Left renal cortex interstitium (tissue), 4 donors: ENCODE results near the gene MISP. TPM values are rescaled to one million over a fixed set of nuclear protein-coding genes. Genes with fewer than 3 reads are reported as not detected.

Experiments
- DNase-seq, 4 donors: peaks; one replicate each; pipeline ENCODE4 v3.0.0-alpha.2; 2013; ENCODE audit warnings: low read depth in 4 of 4, low spot score in 2 of 4, missing footprints in 1 of 4
- polyA plus RNA-seq, 4 donors: library from polyadenylated mRNA; unstranded; fragments of 120-200 nt; gene quantifications; one replicate each; pipeline ENCODE4 v1.2.1, GENCODE V29; 2013; ENCODE audit not compliant: insufficient read length in 4 of 4

Gene MISP
- polyA plus RNA-seq, 4 donors: 6.0 to 10.1 (median 9.4) TPM

DNA sequence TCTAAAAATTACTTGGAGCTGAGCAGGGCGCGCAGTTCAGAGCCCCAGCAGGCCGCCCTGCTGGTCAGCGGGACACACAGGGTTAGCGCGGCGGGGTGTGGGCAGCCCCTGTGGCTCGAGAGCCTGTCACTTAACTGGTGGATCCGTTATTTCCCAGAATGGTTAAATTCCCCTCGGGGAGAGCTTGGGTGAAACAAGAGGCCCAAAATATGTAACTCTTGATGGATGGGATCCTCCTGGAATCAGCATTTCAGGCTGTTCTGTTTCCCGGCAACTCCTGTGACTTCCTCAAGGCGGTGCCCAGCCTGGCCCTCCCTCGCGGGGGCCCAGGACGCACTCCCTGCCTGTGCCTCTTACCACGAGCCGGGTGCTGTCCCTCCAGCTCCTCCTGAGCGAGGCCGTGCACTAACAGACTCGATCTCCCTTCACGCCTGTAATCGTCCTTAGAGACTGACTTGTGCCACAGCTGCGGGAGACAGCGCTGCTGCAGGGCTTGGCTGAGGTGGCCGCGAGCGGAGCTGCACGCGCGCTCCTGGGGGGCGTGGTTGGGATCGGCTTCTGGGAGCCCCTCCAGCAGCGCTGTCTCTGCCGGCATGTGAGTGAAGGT is 56.0 kb downstream of the MISP start:
- DNase-seq: no peak

- no peak for DNase-seq
These were observed 56.9 kb downstream of the MISP start for GRCh38 chr19:807627-808422.

DNA sequence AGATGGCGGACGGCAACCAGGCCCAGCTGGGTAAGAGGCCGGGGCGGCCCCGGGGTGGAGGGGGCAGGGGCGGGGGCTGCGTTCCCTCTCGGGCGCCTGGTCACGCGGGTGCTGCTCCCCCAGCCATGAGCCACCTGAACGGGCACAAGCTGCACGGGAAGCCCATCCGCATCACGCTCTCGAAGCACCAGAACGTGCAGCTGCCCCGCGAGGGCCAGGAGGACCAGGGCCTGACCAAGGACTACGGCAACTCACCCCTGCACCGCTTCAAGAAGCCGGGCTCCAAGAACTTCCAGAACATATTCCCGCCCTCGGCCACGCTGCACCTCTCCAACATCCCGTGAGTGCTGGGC is 57.5 kb downstream of the MISP start:
- DNase-seq: no peak

- no peak for DNase-seq
These were observed 59.4 kb downstream of the MISP start for GRCh38 chr19:810077-810855.

GRCh38 chr19:810883-811489 is 60.1 kb downstream of the MISP start:
- no peak for DNase-seq

DNA sequence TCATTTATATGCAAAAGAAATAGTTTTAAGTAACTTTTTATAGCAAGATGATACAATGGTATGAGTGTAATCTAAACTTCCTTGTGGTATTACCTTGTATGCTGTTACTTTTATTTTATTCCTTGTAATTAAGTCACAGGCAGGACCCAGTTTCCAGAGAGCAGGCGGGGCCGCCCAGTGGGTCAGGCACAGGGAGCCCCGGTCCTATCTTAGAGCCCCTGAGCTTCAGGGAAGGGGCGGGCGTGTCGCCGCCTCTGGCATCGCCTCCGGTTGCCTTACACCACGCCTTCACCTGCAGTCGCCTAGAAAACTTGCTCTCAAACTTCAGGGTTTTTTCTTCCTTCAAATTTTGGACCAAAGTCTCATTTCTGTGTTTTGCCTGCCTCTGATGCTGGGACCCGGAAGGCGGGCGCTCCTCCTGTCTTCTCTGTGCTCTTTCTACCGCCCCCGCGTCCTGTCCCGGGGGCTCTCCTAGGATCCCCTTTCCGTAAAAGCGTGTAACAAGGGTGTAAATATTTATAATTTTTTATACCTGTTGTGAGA is 60.7 kb downstream of the MISP start:
- no peak for DNase-seq

- no peak for DNase-seq
These were observed 61.3 kb downstream of the MISP start for GRCh38 chr19:812049-812746.

GRCh38 chr19:812747-813218 is 61.9 kb downstream of the MISP start:
- no peak for DNase-seq

DNA sequence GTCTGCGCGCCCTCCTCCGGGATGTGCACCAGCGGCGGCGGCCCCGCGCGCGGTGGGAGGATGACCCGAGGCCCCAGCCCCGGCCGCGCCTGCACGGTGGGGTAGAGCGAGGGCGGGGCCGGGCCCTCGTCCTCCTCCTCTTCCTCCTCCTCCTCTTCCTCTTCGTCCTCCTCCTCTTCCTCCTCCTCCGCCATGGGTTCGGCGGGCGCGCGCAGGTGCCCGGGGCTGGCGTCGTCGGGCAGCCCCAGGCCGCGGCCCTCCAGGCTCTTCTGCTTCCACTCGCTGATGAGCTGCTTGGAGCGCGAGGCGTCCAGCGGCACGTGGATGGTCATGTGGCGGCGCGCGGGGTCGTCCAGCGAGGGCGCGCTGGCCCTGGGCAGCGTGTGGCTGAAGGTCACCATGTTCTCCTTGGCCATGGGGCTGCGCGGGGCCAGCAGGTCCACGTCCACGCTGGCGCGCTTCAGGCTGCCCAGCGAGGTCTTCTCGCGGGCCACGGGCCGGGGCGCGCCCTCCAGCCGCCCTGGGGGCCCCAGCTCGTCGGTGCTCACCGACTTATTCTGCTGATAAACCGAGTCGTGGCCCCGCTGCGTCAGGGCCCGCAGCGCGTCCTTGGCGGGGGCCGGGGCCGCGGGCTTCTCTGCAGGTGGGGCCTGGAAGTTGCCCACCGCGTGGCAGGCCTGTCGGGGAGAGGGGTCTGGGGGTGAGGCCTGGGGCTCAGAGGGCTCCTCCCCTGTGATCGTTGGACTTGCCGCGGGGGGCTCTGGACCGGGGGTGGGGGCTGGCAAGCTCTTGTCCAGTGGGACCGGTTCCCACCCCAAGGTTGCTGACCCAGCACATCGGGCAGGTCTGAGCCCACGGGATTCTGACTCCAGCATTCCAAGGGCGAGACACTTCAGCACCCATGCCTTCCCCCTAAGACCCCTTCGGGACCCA is 62.6 kb downstream of the MISP start:
- DNase-seq: no peak

Other genes starting within 250 kb of the MISP start
- gene TPGS1, start 243.6 kb upstream of the MISP start, polyA plus RNA-seq: 10 to 100 TPM in 3 of 4 donors, 1 to 10 TPM in 1; 6.4 to 19.5 (median 14.0) TPM
- 10 to 100 TPM; 57.9 to 77.6 (median 66.3) TPM for gene CDC34, start 219.4 kb upstream of the MISP start, polyA plus RNA-seq
- under 1 TPM; 0.25 to 0.48 (median 0.28) TPM for gene GZMM, start 207.1 kb upstream of the MISP start, polyA plus RNA-seq
- 100 to 1,000 TPM; 392 to 568 (median 507) TPM for gene BSG, start 178.5 kb upstream of the MISP start, polyA plus RNA-seq
- under 1 TPM; 0.27 to 0.58 (median 0.31) TPM for gene HCN2, start 161.2 kb upstream of the MISP start, polyA plus RNA-seq
- 10 to 100 TPM; 55.8 to 68.1 (median 60.8) TPM for gene POLRMT, start 117.6 kb upstream of the MISP start, polyA plus RNA-seq
- gene FGF22, start 111.2 kb upstream of the MISP start, polyA plus RNA-seq: under 1 TPM; 0.27 to 0.96 (median 0.62) TPM
- gene RNF126, start 87.9 kb upstream of the MISP start, polyA plus RNA-seq: 10 to 100 TPM; 22.6 to 41.5 (median 30.7) TPM
- gene FSTL3, start 74.7 kb upstream of the MISP start, polyA plus RNA-seq: 10 to 100 TPM; 17.2 to 19.7 (median 19.4) TPM
- gene PRSS57, start 55.7 kb upstream of the MISP start, polyA plus RNA-seq: under 1 TPM; 0.13 to 0.48 (median 0.36) TPM
- 100 to 1,000 TPM in 3 of 4 donors, 10 to 100 TPM in 1; 77.2 to 115 (median 106) TPM for gene PALM, start 42.2 kb upstream of the MISP start, polyA plus RNA-seq
- gene PTBP1, start 46.3 kb downstream of the MISP start, polyA plus RNA-seq: 100 to 1,000 TPM; 344 to 430 (median 396) TPM
- 10 to 100 TPM; 11.6 to 24.0 (median 17.3) TPM for gene PLPPR3, start 70.8 kb downstream of the MISP start, polyA plus RNA-seq
- 1 to 10 TPM; 1.0 to 3.4 (median 1.4) TPM for gene AZU1, start 76.7 kb downstream of the MISP start, polyA plus RNA-seq
- gene PRTN3, start 89.9 kb downstream of the MISP start, polyA plus RNA-seq: 1 to 10 TPM in 2 of 4 donors, under 1 TPM in 2; 0.65 to 2.7 (median 1.3) TPM
- gene ELANE, start 101.2 kb downstream of the MISP start, polyA plus RNA-seq: under 1 TPM; 0.34 to 0.87 (median 0.40) TPM
- gene CFD, start 108.6 kb downstream of the MISP start, polyA plus RNA-seq: 1 to 10 TPM; 2.2 to 5.4 (median 4.3) TPM
- 10 to 100 TPM; 44.5 to 90.9 (median 64.0) TPM for gene MED16, start 142.1 kb downstream of the MISP start, polyA plus RNA-seq
- not detected for gene RNU6-9, start 142.4 kb downstream of the MISP start, polyA plus RNA-seq
- gene R3HDM4, start 162.1 kb downstream of the MISP start, polyA plus RNA-seq: 10 to 100 TPM; 35.6 to 62.3 (median 53.4) TPM
- 1 to 10 TPM in 2 of 4 donors, under 1 TPM in 2; 0.32 to 1.3 (median 1.00) TPM for gene KISS1R, start 166.2 kb downstream of the MISP start, polyA plus RNA-seq
- 10 to 100 TPM; 16.3 to 37.2 (median 29.1) TPM for gene ARID3A, start 174.9 kb downstream of the MISP start, polyA plus RNA-seq
- 10 to 100 TPM; 33.2 to 68.7 (median 55.4) TPM for gene WDR18, start 233.2 kb downstream of the MISP start, polyA plus RNA-seq
- 1 to 10 TPM in 2 of 4 donors, under 1 TPM in 2; 0.41 to 1.4 (median 1.0) TPM for gene GRIN3B, start 249.3 kb downstream of the MISP start, polyA plus RNA-seq